ENCODE data around the gene AP1AR.

- TF ChIP-seq CTCF (IDR thresholded peaks at IDR 0.05; ENCODE audit: low read depth, low read length, missing input control) (no peak), RAD21 (IDR thresholded peaks at IDR 0.05) (no peak), EGR1 (IDR thresholded peaks at IDR 0.05; ENCODE audit: low read depth in 2 of 2) (no peak), TAF1 (conservative IDR thresholded peaks at IDR 0.05) (no peak), GABPA (IDR thresholded peaks at IDR 0.05 in 1 of 2, conservative IDR thresholded peaks at IDR 0.05 in 1 of 2) (no peak), ATF3 (IDR thresholded peaks at IDR 0.05) (no peak)
Observed at GRCh38 chr4:112290341-112290740, 58.8 kb downstream of the AP1AR start.
